ENCODE data around the gene CACNA1E.

The CACNA1E gene

GRCh38 chr1:181496759-181497158, 13.4 kb downstream of the CACNA1E start:
- H3K9me3 Mint-ChIP-seq = no peaks in the 10 kb centered on the region
- no peak for ATAC-seq
- H3K4me1 Mint-ChIP-seq = peaks cover 6% of the 10 kb centered on the region
- H3K36me3 Mint-ChIP-seq (ENCODE audit: low read depth) = no peaks in the 10 kb centered on the region
- H3K27ac Mint-ChIP-seq = no peak overlapping the region
- DNase-seq = no peak
- peaks cover 34% of the 10 kb centered on the region for H3K27me3 Mint-ChIP-seq
- H3K4me3 Mint-ChIP-seq = no peak overlapping the region

DNA sequence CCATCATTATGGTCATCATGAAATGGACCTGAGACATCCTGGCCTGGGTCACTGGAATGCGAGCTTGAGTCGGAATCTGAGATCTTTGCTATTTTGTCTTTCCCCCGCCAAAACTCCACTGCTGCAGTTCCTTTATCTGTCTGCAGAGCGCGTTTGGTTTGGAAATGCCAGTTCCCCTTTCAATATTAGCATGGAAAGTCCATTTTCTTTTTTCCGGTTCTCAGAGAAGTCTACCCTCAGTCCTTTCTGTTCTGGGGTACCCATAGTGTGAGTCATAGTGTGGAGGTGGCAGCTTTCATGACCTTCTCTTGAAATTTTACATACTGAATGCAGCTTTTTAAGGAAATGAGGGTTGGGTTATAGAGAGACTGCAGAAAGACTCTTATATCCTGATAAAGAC, 14.6 kb downstream of the CACNA1E start:
- Mint-ChIP-seq H3K9me3 (no peaks in the 10 kb centered on the region), H3K27ac (no peak overlapping the region), H3K4me3 (no peak overlapping the region), H3K4me1 (peaks cover 6% of the 10 kb centered on the region), H3K36me3 (ENCODE audit: low read depth) (no peaks in the 10 kb centered on the region), H3K27me3 (peaks cover 32% of the 10 kb centered on the region)
- ATAC-seq = peak; percentile 52
- DNase-seq = no peak

DNA sequence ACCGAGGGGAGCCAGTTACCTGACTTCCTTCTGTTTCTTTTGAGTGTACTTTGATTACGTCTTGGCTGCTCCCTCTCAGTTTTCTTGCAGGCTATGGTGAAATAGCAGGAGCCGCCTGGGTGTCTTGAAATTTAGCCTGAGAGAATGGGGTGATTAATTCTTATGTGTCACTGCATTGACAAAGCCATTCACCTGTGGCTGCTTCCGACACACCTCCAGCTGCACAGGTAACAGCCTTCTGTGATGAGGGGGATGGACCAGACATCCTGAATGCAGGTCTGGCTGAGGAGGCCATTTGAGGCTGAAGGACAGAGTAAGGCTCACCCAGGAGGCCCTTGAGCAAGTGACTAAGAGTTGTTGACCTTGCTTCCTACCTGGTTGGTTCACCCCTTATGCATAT, 16.5 kb downstream of the CACNA1E start:
- H3K4me3 Mint-ChIP-seq = no peak overlapping the region
- H3K4me1 Mint-ChIP-seq = peaks cover 8% of the 10 kb centered on the region
- no peaks in the 10 kb centered on the region for H3K9me3 Mint-ChIP-seq
- H3K36me3 Mint-ChIP-seq (ENCODE audit: low read depth) = no peaks in the 10 kb centered on the region
- no peak for ATAC-seq
- H3K27me3 Mint-ChIP-seq = peaks cover 32% of the 10 kb centered on the region
- H3K27ac Mint-ChIP-seq = no peak overlapping the region
- DNase-seq = no peak

DNA sequence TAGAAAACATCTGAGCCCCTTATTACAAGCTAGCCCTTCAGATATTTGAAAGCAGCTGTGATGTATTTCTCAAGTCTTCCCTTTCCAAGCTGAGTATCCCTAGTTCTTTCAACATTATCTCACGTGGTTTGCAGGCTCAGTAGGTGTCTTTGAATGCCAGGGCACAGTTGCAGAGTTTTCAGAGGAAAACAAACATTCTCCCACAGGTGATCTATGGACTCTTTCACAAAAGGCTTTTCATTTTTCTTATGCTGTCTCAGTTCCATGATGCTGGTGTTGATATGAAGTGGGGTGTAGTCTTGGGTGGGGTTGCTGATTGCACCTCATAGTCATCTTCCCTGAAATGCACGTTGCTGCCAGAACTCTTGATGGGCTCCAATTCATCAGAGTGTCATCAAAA, 17.3 kb downstream of the CACNA1E start:
- no peak for ATAC-seq
- H3K27ac Mint-ChIP-seq = no peak overlapping the region

DNA sequence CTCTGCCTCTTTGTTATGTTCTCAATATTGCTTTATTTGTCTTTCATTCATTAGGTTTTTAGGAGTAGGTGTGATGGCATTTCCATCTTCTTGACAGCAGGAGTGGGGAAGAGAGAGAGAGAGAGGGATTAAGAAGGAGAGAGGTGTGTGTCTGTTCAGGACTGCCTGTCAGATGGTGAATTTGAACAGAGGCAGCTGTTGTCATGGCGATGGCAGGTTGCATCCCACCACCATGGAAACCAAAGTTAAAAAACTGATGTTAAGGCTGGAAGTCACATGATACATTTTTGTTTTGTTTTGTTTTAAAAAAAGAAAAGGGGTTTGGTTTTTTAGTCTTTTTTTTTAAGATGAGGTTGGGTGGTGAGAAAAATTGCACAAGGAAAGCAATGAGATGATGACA, 18.3 kb downstream of the CACNA1E start:
- Mint-ChIP-seq H3K9me3 (no peaks in the 10 kb centered on the region), H3K4me3 (no peak overlapping the region), H3K27me3 (peaks cover 23% of the 10 kb centered on the region), H3K4me1 (peaks cover 8% of the 10 kb centered on the region), H3K36me3 (ENCODE audit: low read depth) (no peaks in the 10 kb centered on the region), H3K27ac (no peak overlapping the region)
- DNase-seq (no peak), ATAC-seq (no peak)

More for the DNA sequence above, 17.3 kb downstream of the CACNA1E start:
- Mint-ChIP-seq H3K36me3 (ENCODE audit: low read depth) (no peaks in the 10 kb centered on the region), H3K9me3 (no peaks in the 10 kb centered on the region), H3K4me1 (peaks cover 8% of the 10 kb centered on the region), H3K4me3 (no peak overlapping the region), H3K27me3 (peaks cover 28% of the 10 kb centered on the region)
- no peak for DNase-seq

DNA sequence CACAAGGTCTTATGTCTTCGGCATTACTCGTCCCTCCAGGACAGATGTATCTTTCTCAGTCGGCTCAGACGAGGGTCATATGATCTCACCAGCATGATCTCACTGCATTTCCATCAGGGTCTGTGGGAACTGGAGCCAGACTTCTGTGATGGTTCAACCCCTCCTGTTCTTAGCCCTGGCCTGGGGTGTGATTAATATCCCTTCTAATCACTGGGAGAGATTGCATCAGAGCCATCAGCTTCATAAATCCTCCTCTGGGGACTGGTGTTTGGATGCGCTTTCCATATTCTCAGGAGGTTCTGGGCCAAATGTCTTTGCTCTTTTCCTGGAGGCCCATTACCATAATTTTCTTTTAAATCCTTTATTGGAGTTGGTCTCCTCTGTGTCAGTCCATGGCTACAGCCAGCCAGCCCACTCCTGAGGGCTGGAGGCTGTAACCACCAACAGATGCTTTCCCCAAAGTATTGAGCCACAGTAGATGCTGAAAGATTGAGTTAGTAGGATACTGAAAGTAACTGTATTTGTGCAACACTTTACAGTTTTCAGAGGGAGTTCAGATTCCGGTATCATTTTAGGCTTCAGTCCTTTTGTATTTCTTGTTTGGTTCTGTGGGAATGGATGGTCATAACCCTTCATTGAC, 20.0 kb downstream of the CACNA1E start:
- no peak overlapping the region for H3K4me3 Mint-ChIP-seq
- no peak overlapping the region for H3K27ac Mint-ChIP-seq
- H3K36me3 Mint-ChIP-seq (ENCODE audit: low read depth) = no peaks in the 10 kb centered on the region
- ATAC-seq (no peak), DNase-seq (no peak)
- H3K4me1 Mint-ChIP-seq = peaks cover 2% of the 10 kb centered on the region
- H3K9me3 Mint-ChIP-seq = no peaks in the 10 kb centered on the region
- peaks cover 11% of the 10 kb centered on the region for H3K27me3 Mint-ChIP-seq

GRCh38 chr1:181504399-181504842, 21.1 kb downstream of the CACNA1E start:
- no peaks in the 10 kb centered on the region for H3K9me3 Mint-ChIP-seq
- H3K27me3 Mint-ChIP-seq = peaks cover 11% of the 10 kb centered on the region
- H3K27ac Mint-ChIP-seq = no peak overlapping the region
- H3K36me3 Mint-ChIP-seq (ENCODE audit: low read depth) = no peaks in the 10 kb centered on the region
- DNase-seq (no peak), ATAC-seq (peak; percentile 51)
- H3K4me3 Mint-ChIP-seq = no peak overlapping the region
- H3K4me1 Mint-ChIP-seq = peaks cover 2% of the 10 kb centered on the region

GRCh38 chr1:181506563-181507353, 23.4 kb downstream of the CACNA1E start:
- Mint-ChIP-seq H3K4me3 (no peak overlapping the region), H3K27me3 (peaks cover 11% of the 10 kb centered on the region), H3K27ac (no peak overlapping the region), H3K36me3 (ENCODE audit: low read depth) (no peaks in the 10 kb centered on the region), H3K4me1 (peaks cover 2% of the 10 kb centered on the region), H3K9me3 (no peaks in the 10 kb centered on the region)
- ATAC-seq (no peak), DNase-seq (no peak)

GRCh38 chr1:181508486-181509165, 25.3 kb downstream of the CACNA1E start:
- Mint-ChIP-seq H3K27ac (no peak overlapping the region), H3K4me3 (no peak overlapping the region)
- no peak for DNase-seq

GRCh38 chr1:181513786-181514297, 30.5 kb downstream of the CACNA1E start:
- H3K4me3 Mint-ChIP-seq = no peak overlapping the region
- H3K27me3 Mint-ChIP-seq = peaks cover 9% of the 10 kb centered on the region
- DNase-seq (no peak), ATAC-seq (no peak)
- H3K4me1 Mint-ChIP-seq = no peaks in the 10 kb centered on the region
- no peaks in the 10 kb centered on the region for H3K9me3 Mint-ChIP-seq
- no peak overlapping the region for H3K27ac Mint-ChIP-seq
- no peaks in the 10 kb centered on the region for H3K36me3 Mint-ChIP-seq (ENCODE audit: low read depth)

More at GRCh38 chr1:181508486-181509165, 25.3 kb downstream of the CACNA1E start:
- peak; percentile 41 for ATAC-seq
- Mint-ChIP-seq H3K36me3 (ENCODE audit: low read depth) (no peaks in the 10 kb centered on the region), H3K9me3 (no peaks in the 10 kb centered on the region), H3K4me1 (peaks cover 2% of the 10 kb centered on the region), H3K27me3 (peaks cover 11% of the 10 kb centered on the region)

- Mint-ChIP-seq H3K9me3 (no peaks in the 10 kb centered on the region), H3K36me3 (ENCODE audit: low read depth) (no peaks in the 10 kb centered on the region), H3K4me1 (no peaks in the 10 kb centered on the region), H3K4me3 (no peak overlapping the region), H3K27me3 (peaks cover 8% of the 10 kb centered on the region), H3K27ac (no peak overlapping the region)
- DNase-seq (no peak), ATAC-seq (peak; percentile 25)
Observed at GRCh38 chr1:181514298-181515290, 31.3 kb downstream of the CACNA1E start.

DNA sequence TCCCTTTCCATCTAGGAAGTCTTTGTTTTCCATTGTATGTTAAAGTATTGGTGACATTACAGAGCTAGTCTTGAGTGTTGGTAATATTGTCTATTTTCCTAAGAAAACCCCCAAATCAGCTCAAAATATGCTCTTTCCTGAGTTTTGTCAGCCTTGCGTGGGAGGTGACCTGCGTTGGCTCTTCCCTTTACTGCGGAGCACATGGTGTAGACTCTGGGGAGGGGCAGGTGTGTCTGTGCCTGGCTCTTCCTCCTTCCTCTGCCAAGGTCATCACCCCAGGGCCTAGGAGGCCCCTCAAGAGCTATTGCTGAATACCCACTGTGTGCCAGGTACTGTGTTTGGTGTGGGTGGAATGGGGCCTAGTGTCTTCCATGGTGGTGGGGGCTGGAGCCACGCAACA, 33.4 kb downstream of the CACNA1E start:
- Mint-ChIP-seq H3K27ac (no peak overlapping the region), H3K36me3 (ENCODE audit: low read depth) (no peaks in the 10 kb centered on the region), H3K9me3 (no peaks in the 10 kb centered on the region), H3K27me3 (peaks cover 2% of the 10 kb centered on the region), H3K4me1 (no peaks in the 10 kb centered on the region), H3K4me3 (no peak overlapping the region)
- no peak for ATAC-seq
- no peak for DNase-seq

DNA sequence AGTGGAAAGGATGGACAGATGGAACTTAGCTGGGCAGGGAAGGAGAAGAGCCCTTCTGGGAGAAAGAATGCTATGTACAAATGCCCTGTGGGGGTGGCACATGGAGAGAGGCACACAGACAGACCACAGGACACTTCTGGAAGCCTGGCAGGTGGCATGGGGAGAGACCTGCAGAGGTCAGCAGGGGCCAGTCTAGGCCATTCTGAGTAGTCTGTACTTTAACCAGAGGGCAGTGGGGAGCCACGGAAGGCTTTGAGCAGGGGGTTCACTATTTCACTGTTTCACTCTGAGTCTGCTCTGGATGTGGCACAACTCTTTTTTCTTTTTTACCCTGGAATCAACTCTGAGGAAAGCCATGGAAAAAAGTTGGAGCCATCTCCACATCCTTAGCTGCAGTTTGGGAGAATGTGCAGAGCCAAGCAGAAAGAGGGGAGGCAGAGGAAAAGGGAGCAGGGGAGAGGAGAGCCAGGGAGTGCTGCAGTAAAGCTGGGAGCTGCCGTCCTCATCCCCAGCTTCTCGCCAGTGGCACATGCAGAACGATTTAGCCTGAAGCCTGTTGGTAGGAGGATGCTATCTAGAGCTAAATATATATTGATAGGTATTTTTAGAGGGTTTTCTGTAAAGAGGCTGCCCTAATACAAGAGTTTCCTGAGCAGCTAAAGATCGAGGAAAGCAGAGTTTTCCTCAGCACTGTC, 34.0 kb downstream of the CACNA1E start:
- no peak overlapping the region for H3K27ac Mint-ChIP-seq
- H3K4me3 Mint-ChIP-seq = no peak overlapping the region

More for the DNA sequence above, 34.0 kb downstream of the CACNA1E start:
- Mint-ChIP-seq H3K9me3 (no peaks in the 10 kb centered on the region), H3K36me3 (ENCODE audit: low read depth) (no peaks in the 10 kb centered on the region), H3K27me3 (peaks cover 2% of the 10 kb centered on the region), H3K4me1 (no peaks in the 10 kb centered on the region)
- DNase-seq = no peak
- ATAC-seq = no peak
